ENCODE data around the gene ZNF557. TPM values are rescaled to one million over a fixed set of nuclear protein-coding genes. Genes with fewer than 3 reads are reported as not detected.
"Not testable (repeated sequence)": the region's sequence is repeated elsewhere in the genome, so short reads cannot be mapped to it uniquely, and the experiment has no call there.

The ZNF557 gene
- total and polyA plus RNA-seq, 10 of the 15 experiments (the other 5 are each of a cell fraction or from before 2014, with no cell fraction given): 3.9 to 12.1 (median 9.0) TPM

DNA sequence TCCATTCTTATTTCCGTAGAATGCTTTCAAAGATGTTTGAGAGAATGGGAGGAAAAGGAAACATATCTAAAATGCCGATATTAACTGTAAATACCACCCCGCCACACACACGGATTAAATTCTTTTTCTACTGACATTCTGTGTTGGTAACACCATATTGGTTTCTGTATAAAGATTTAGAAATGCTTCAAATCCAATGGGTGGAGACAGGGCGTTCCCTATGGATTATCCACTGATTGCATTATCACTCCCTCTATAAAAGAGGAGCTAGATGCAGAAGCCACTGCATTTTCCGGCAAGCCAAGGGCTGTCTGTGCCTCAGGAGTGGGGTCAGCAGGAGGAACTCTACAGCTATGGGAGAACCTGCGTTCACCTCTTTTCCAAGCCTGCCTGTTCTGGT lies 20.5 kb upstream of the ZNF557 start, which contains the start of gene MBD3L2:
Gene MBD3L2 (plus strand): TSS at position 301 of the 400 bp plus-strand sequence. CDS start 53 bp downstream, at position 354.
- H3K4me3 ChIP-seq; RAD21 ChIA-PET (ENCODE audit: unreplicated experiment); H3K4me1 ChIP-seq (ENCODE audit: control insufficient read depth, insufficient read depth, low read length); CTCF ChIA-PET; in situ Hi-C loops (cut with MboI); ATAC-seq; H3K27me3 ChIP-seq (replicated peaks in 1 of 2; ENCODE audit: control insufficient read depth in 2 of 2, insufficient read depth in 2 of 2, low read length in 1 of 2); POLR2A ChIA-PET; H4K20me1 ChIP-seq (ENCODE audit: control insufficient read depth, insufficient read depth); H2AFZ ChIP-seq (ENCODE audit: control insufficient read depth, low read depth, low read length); intact Hi-C loops (cut with micrococcal nuclease; ENCODE audit: unreplicated experiment); SMC1A ChIA-PET (ENCODE audit: uncharacterized antibody, unreplicated experiment); H3K9ac ChIP-seq (ENCODE audit: control insufficient read depth, insufficient read depth, low read length); H3K4me2 ChIP-seq (ENCODE audit: control insufficient read depth, insufficient read depth); H3K36me3 ChIP-seq (ENCODE audit: control insufficient read depth in 2 of 2, insufficient read depth in 2 of 2, low read length in 1 of 2); H3K9me3 ChIP-seq (replicated peaks; ENCODE audit: control insufficient read depth, insufficient read depth, low read length); H3K79me2 ChIP-seq (ENCODE audit: control insufficient read depth, insufficient read depth, low read length); H3K27ac ChIP-seq (ENCODE audit: control insufficient read depth, insufficient read depth); DNase-seq (ENCODE audit: low read depth, low spot score); BruUV-seq (replicated peaks); FAIRE-seq: not testable (repeated sequence)
- no CpG with 5 or more reads among the region's 7 CpGs for WGBS (ENCODE audit: insufficient coverage, insufficient replicate concordance, low lambda C conversion rate, missing lambda C conversion rate)

DNA sequence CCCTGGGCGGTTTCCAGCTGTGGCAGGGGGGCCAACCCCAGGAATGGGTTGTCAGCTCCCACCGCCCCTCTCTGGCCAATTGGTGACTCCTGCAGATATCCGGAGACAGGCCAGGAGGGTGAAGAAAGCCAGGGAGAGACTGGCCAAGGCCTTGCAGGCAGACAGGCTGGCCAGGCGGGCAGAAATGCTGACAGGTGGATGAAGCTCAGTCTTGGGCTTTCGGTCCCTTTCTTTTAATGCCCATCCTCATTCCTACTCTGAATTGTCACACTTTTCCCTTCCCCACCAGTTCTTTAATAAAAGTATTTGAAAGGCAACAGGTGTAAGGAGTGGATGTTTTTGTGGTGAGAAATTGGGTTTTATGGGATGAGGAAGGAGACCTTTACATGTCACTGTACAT lies 18.1 kb upstream of the ZNF557 start:
- H3K4me1 ChIP-seq (ENCODE audit: control insufficient read depth, insufficient read depth, low read length); H3K79me2 ChIP-seq (ENCODE audit: control insufficient read depth, insufficient read depth, low read length); RAD21 ChIA-PET (ENCODE audit: unreplicated experiment); H3K27me3 ChIP-seq (replicated peaks in 1 of 2; ENCODE audit: control insufficient read depth in 2 of 2, insufficient read depth in 2 of 2, low read length in 1 of 2); H3K27ac ChIP-seq (ENCODE audit: control insufficient read depth, insufficient read depth); in situ Hi-C loops (cut with MboI); BruUV-seq (replicated peaks); FAIRE-seq; H3K9me3 ChIP-seq (replicated peaks; ENCODE audit: control insufficient read depth, insufficient read depth, low read length); DNase-seq (ENCODE audit: low read depth, low spot score); POLR2A ChIA-PET; H2AFZ ChIP-seq (ENCODE audit: control insufficient read depth, low read depth, low read length); H3K4me3 ChIP-seq; H3K4me2 ChIP-seq (ENCODE audit: control insufficient read depth, insufficient read depth); H3K9ac ChIP-seq (ENCODE audit: control insufficient read depth, insufficient read depth, low read length); CTCF ChIA-PET; SMC1A ChIA-PET (ENCODE audit: uncharacterized antibody, unreplicated experiment); H3K36me3 ChIP-seq (ENCODE audit: control insufficient read depth in 2 of 2, insufficient read depth in 2 of 2, low read length in 1 of 2); intact Hi-C loops (cut with micrococcal nuclease; ENCODE audit: unreplicated experiment); H4K20me1 ChIP-seq (ENCODE audit: control insufficient read depth, insufficient read depth); ATAC-seq: not testable (repeated sequence)
- WGBS (ENCODE audit: insufficient coverage, insufficient replicate concordance, low lambda C conversion rate, missing lambda C conversion rate): 67% methylated on average over 2 of the region's 5 CpGs

- SMC1A ChIA-PET (ENCODE audit: uncharacterized antibody, unreplicated experiment); BruUV-seq (replicated peaks); intact Hi-C loops (cut with micrococcal nuclease; ENCODE audit: unreplicated experiment); CTCF ChIA-PET; ATAC-seq; in situ Hi-C loops (cut with MboI); H3K9me3 ChIP-seq (replicated peaks; ENCODE audit: control insufficient read depth, insufficient read depth, low read length); H3K79me2 ChIP-seq (ENCODE audit: control insufficient read depth, insufficient read depth, low read length); H3K4me3 ChIP-seq; H3K27me3 ChIP-seq (replicated peaks in 1 of 2; ENCODE audit: control insufficient read depth in 2 of 2, insufficient read depth in 2 of 2, low read length in 1 of 2); FAIRE-seq; H3K4me1 ChIP-seq (ENCODE audit: control insufficient read depth, insufficient read depth, low read length); DNase-seq (ENCODE audit: low read depth, low spot score); H3K4me2 ChIP-seq (ENCODE audit: control insufficient read depth, insufficient read depth); H2AFZ ChIP-seq (ENCODE audit: control insufficient read depth, low read depth, low read length); H3K9ac ChIP-seq (ENCODE audit: control insufficient read depth, insufficient read depth, low read length); RAD21 ChIA-PET (ENCODE audit: unreplicated experiment); H3K36me3 ChIP-seq (ENCODE audit: control insufficient read depth in 2 of 2, insufficient read depth in 2 of 2, low read length in 1 of 2); H4K20me1 ChIP-seq (ENCODE audit: control insufficient read depth, insufficient read depth); H3K27ac ChIP-seq (ENCODE audit: control insufficient read depth, insufficient read depth); POLR2A ChIA-PET: not testable (repeated sequence)
- WGBS (ENCODE audit: insufficient coverage, insufficient replicate concordance, low lambda C conversion rate, missing lambda C conversion rate): 61% methylated on average over 7 of the region's 7 CpGs
Observed at GRCh38 chr19:7052896-7053295, 16.6 kb upstream of the ZNF557 start.

DNA sequence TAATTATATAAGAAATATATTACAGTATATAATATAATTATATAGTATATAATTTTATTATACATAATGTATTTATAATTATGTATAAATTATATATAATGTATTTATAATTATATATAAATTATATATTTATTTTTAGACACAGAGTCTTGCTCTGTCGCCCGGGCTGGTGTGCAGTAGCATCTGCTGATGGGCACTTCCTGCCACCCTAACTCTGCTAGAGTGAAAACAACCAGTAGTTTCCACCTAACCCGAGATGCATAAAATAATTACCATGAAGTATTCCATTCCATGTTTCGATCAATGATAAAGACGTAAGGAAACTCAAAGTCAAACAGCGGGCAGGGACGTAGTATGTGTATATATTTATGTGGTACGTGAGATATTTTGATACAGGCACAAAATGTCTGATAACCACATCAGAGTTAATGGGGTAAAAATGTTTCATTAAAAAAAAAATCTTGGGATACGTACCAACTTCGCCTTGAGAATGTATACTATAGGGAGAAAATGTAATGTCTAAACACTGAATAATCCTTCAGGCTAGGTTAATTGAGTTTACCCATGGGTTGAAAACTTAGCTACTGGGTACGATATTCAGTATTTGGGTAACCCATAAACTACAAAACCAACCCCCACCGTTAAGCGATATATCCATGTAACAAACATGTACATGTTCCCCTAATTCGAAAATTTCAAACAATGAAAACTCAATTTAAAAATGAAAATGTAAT lies 14.7 kb upstream of the ZNF557 start:
- POLR2A ChIA-PET; DNase-seq (ENCODE audit: low read depth, low spot score); H3K27ac ChIP-seq (ENCODE audit: control insufficient read depth, insufficient read depth); ATAC-seq; H3K4me3 ChIP-seq; SMC1A ChIA-PET (ENCODE audit: uncharacterized antibody, unreplicated experiment); H3K79me2 ChIP-seq (ENCODE audit: control insufficient read depth, insufficient read depth, low read length); in situ Hi-C loops (cut with MboI); H3K36me3 ChIP-seq (ENCODE audit: control insufficient read depth in 2 of 2, insufficient read depth in 2 of 2, low read length in 1 of 2); CTCF ChIA-PET; H3K4me1 ChIP-seq (ENCODE audit: control insufficient read depth, insufficient read depth, low read length); BruUV-seq (replicated peaks); RAD21 ChIA-PET (ENCODE audit: unreplicated experiment); H3K27me3 ChIP-seq (replicated peaks in 1 of 2; ENCODE audit: control insufficient read depth in 2 of 2, insufficient read depth in 2 of 2, low read length in 1 of 2); intact Hi-C loops (cut with micrococcal nuclease; ENCODE audit: unreplicated experiment); H3K4me2 ChIP-seq (ENCODE audit: control insufficient read depth, insufficient read depth); H2AFZ ChIP-seq (ENCODE audit: control insufficient read depth, low read depth, low read length); H3K9me3 ChIP-seq (replicated peaks; ENCODE audit: control insufficient read depth, insufficient read depth, low read length); H4K20me1 ChIP-seq (ENCODE audit: control insufficient read depth, insufficient read depth); FAIRE-seq; H3K9ac ChIP-seq (ENCODE audit: control insufficient read depth, insufficient read depth, low read length): not testable (repeated sequence)
- WGBS (ENCODE audit: insufficient coverage, insufficient replicate concordance, low lambda C conversion rate, missing lambda C conversion rate): 82% methylated on average over 12 of the region's 14 CpGs
